ENCODE data around the gene HBG1.

Gene HBG1

GRCh38 chr11:5275369-5276110 lies 25.9 kb upstream of the HBG1 start:
- H4K20me1 ChIP-seq (ENCODE audit: insufficient read depth, low read length) = no peaks in the 10 kb centered on the region
- H3F3A ChIP-seq (ENCODE audit: insufficient read depth, low read length) = no peaks in the 10 kb centered on the region
- DNase-seq = no peak
- H3K27ac ChIP-seq (ENCODE audit: low read length) = no peak overlapping the region
- no peak overlapping the region for H3K9ac ChIP-seq (ENCODE audit: low read length)
- no peaks in the 10 kb centered on the region for H3K9me2 ChIP-seq (replicated peaks; ENCODE audit: insufficient read depth, low read length)
- H3K4me1 ChIP-seq (ENCODE audit: low read length) = peaks cover 7% of the 10 kb centered on the region; the same call in 1 of the 2 replicates
- no peak overlapping the region for H3K4me2 ChIP-seq (ENCODE audit: low read depth, low read length)
- H3K36me3 ChIP-seq (replicated peaks; ENCODE audit: insufficient read depth, low read length) = no peaks in the 10 kb centered on the region
- TF ChIP-seq EZH2phosphoT487 (IDR thresholded peaks at IDR 0.05; ENCODE audit: low read length) (no peak), EZH2 (optimal IDR thresholded peaks at IDR 0.05; ENCODE audit: low read depth, low read length) (no peak)
- TF ChIP-seq, protein P1, sequence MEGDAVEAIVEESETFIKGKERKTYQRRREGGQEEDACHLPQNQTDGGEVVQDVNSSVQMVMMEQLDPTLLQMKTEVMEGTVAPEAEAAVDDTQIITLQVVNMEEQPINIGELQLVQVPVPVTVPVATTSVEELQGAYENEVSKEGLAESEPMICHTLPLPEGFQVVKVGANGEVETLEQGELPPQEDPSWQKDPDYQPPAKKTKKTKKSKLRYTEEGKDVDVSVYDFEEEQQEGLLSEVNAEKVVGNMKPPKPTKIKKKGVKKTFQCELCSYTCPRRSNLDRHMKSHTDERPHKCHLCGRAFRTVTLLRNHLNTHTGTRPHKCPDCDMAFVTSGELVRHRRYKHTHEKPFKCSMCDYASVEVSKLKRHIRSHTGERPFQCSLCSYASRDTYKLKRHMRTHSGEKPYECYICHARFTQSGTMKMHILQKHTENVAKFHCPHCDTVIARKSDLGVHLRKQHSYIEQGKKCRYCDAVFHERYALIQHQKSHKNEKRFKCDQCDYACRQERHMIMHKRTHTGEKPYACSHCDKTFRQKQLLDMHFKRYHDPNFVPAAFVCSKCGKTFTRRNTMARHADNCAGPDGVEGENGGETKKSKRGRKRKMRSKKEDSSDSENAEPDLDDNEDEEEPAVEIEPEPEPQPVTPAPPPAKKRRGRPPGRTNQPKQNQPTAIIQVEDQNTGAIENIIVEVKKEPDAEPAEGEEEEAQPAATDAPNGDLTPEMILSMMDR (IDR thresholded peaks at IDR 0.05; ENCODE audit: low read length) = no peak
- H3K9me3 ChIP-seq (replicated peaks; ENCODE audit: insufficient read depth, low read length) = no peaks in the 10 kb centered on the region
- H3K4me3 ChIP-seq (ENCODE audit: low read length) = no peak overlapping the region
- no peaks in the 10 kb centered on the region for H3K27me3 ChIP-seq (replicated peaks; ENCODE audit: insufficient read depth, low read length)
- no peaks in the 10 kb centered on the region for H3K79me2 ChIP-seq (ENCODE audit: low read length)
- H2AFZ ChIP-seq (ENCODE audit: low read length) = no peak overlapping the region

DNA sequence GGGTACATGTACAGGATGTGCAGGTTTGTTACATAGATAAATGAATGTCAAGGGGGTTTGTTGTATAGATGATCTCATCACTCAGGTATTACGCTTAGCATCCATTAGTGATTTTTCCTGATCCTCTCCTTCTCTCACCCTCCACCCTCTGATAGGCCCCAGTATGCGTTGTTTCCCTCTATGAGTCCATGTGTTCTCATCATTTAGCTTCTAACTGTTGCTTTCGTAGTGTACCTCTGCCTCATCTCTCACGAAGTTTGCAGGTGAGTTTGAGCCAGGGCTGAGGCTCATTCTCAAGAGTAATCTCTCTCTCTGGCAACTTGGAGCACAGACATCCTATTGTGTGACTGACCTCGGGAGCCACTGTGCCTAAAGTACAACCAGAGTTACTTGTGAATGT lies 24.7 kb upstream of the HBG1 start:
- Histone ChIP-seq H3K9ac (ENCODE audit: low read length) (no peak overlapping the region), H3K79me2 (ENCODE audit: low read length) (no peaks in the 10 kb centered on the region), H3K36me3 (replicated peaks; ENCODE audit: insufficient read depth, low read length) (no peaks in the 10 kb centered on the region), H3F3A (ENCODE audit: insufficient read depth, low read length) (no peaks in the 10 kb centered on the region), H3K27me3 (replicated peaks; ENCODE audit: insufficient read depth, low read length) (no peaks in the 10 kb centered on the region), H3K4me1 (ENCODE audit: low read length) (no peaks in the 10 kb centered on the region), H3K4me2 (ENCODE audit: low read depth, low read length) (no peak overlapping the region), H3K27ac (ENCODE audit: low read length) (no peak overlapping the region), H4K20me1 (ENCODE audit: insufficient read depth, low read length) (no peaks in the 10 kb centered on the region), H3K9me3 (replicated peaks; ENCODE audit: insufficient read depth, low read length) (no peaks in the 10 kb centered on the region), H3K4me3 (ENCODE audit: low read length) (no peak overlapping the region), H3K9me2 (replicated peaks; ENCODE audit: insufficient read depth, low read length) (no peaks in the 10 kb centered on the region), H2AFZ (ENCODE audit: low read length) (no peak overlapping the region)
- TF ChIP-seq, protein P1 (IDR thresholded peaks at IDR 0.05; ENCODE audit: low read length) = no peak
- no peak for TF ChIP-seq EZH2phosphoT487 (IDR thresholded peaks at IDR 0.05; ENCODE audit: low read length)
- DNase-seq = no peak

DNA sequence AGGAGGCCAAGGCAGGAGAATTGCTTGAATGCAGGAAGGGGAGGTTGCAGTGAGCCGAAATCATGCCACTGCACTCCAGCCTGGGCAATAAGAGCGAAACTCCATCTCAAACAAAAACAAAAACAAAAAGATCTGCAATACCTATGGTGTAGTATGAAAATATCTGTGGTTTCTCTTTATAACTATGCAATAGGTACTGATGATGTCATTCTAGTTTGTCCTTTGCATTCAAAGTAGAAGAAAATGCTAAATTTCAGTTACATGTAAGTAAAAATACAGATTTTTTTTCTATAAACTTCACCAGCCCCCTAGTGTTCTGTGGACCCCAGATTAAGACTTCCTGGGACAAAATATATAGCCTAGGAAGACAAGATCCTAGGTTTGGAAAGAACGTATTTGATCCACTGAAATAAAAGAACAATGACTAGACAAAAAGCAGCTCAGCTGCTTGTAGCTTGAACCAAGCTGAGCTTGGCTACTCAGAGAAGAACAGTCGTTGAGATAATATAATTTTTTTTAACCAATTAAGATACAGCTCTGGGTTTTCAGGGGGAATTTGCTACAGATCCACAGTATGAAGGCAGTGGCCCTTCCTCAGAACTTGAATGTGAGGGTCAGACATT lies 22.8 kb upstream of the HBG1 start:
- H2AFZ ChIP-seq (ENCODE audit: low read length) = no peak overlapping the region
- no peak for DNase-seq
- no peak overlapping the region for H3K27ac ChIP-seq (ENCODE audit: low read length)
- no peaks in the 10 kb centered on the region for H4K20me1 ChIP-seq (ENCODE audit: insufficient read depth, low read length)
- no peaks in the 10 kb centered on the region for H3K9me2 ChIP-seq (replicated peaks; ENCODE audit: insufficient read depth, low read length)
- no peak for TF ChIP-seq EZH2 (optimal IDR thresholded peaks at IDR 0.05; ENCODE audit: low read depth, low read length)
- TF ChIP-seq EZH2phosphoT487 (IDR thresholded peaks at IDR 0.05; ENCODE audit: low read length) = no peak
- TF ChIP-seq, protein P1 (IDR thresholded peaks at IDR 0.05; ENCODE audit: low read length) = no peak
- no peaks in the 10 kb centered on the region for H3K27me3 ChIP-seq (replicated peaks; ENCODE audit: insufficient read depth, low read length)
- no peaks in the 10 kb centered on the region for H3K4me1 ChIP-seq (ENCODE audit: low read length)
- no peak overlapping the region for H3K9ac ChIP-seq (ENCODE audit: low read length)
- H3F3A ChIP-seq (ENCODE audit: insufficient read depth, low read length) = no peaks in the 10 kb centered on the region
- no peak overlapping the region for H3K4me2 ChIP-seq (ENCODE audit: low read depth, low read length)
- no peaks in the 10 kb centered on the region for H3K9me3 ChIP-seq (replicated peaks; ENCODE audit: insufficient read depth, low read length)
- H3K79me2 ChIP-seq (ENCODE audit: low read length) = no peaks in the 10 kb centered on the region
- no peaks in the 10 kb centered on the region for H3K36me3 ChIP-seq (replicated peaks; ENCODE audit: insufficient read depth, low read length)
- no peak overlapping the region for H3K4me3 ChIP-seq (ENCODE audit: low read length)
